GM21529 (cell line): Measurements from ENCODE around the gene TDG.

Experiments used
- ATAC-seq: cut with Tn5 transposase; IDR thresholded peaks from one replicate; pipeline ENCODE4 v1.9.1; 2021; ENCODE audit not compliant: unreplicated experiment

TDG gene

GRCh38 chr12:103958621-103959020 lies 7.1 kb upstream of the TDG start:
- ATAC-seq: no peak

- ATAC-seq: no peak
Observed at GRCh38 chr12:103960616-103961227, 5.0 kb upstream of the TDG start.

- ATAC-seq: no peak
Observed at GRCh38 chr12:103962493-103962892, 3.2 kb upstream of the TDG start.

GRCh38 chr12:103964805-103965204 lies 867 bp upstream of the TDG start:
- ATAC-seq: no peak

GRCh38 chr12:103965255-103965589 lies 450 bp upstream of the TDG start:
- no peak for ATAC-seq

GRCh38 chr12:103966736-103967135 lies 1.1 kb downstream of the TDG start:
- no peak for ATAC-seq

- ATAC-seq: no peak
Observed at GRCh38 chr12:103969391-103969790, 3.7 kb downstream of the TDG start.

- ATAC-seq: no peak
Observed at GRCh38 chr12:103973909-103974308, 8.2 kb downstream of the TDG start.

GRCh38 chr12:103975368-103975767 lies 9.7 kb downstream of the TDG start:
- no peak for ATAC-seq

- ATAC-seq: no peak
Observed at GRCh38 chr12:103978384-103978982, 12.8 kb downstream of the TDG start.

GRCh38 chr12:103986829-103987228 lies 21.2 kb downstream of the TDG start:
- ATAC-seq: no peak

GRCh38 chr12:103994235-103994634 lies 28.6 kb downstream of the TDG start:
- ATAC-seq: no peak

GRCh38 chr12:103996595-103996994 lies 30.9 kb downstream of the TDG start:
- no peak for ATAC-seq

GRCh38 chr12:103997286-103997900 lies 31.7 kb downstream of the TDG start:
- ATAC-seq: no peak

- ATAC-seq: no peak
Observed at GRCh38 chr12:103998976-103999375, 33.3 kb downstream of the TDG start.

GRCh38 chr12:104000807-104001434 lies 35.2 kb downstream of the TDG start:
- no peak for ATAC-seq

- ATAC-seq: no peak
Observed at GRCh38 chr12:104002686-104003085, 37.0 kb downstream of the TDG start.

GRCh38 chr12:104003596-104003995 lies 37.9 kb downstream of the TDG start:
- ATAC-seq: no peak

- ATAC-seq: no peak
Observed at GRCh38 chr12:104006929-104007328, 41.3 kb downstream of the TDG start.

GRCh38 chr12:104010121-104010520 lies 44.4 kb downstream of the TDG start:
- no peak for ATAC-seq

GRCh38 chr12:104010606-104011169 lies 45.0 kb downstream of the TDG start:
- ATAC-seq: no peak

GRCh38 chr12:104011253-104011652 lies 45.6 kb downstream of the TDG start:
- no peak for ATAC-seq
